ENCODE measurements around the gene MYD88. TPM values are rescaled to one million over a fixed set of nuclear protein-coding genes. Genes with fewer than 3 reads are reported as not detected.

MYD88 gene
- total and polyA plus RNA-seq, 4 donors: 15.4 to 60.3 (median 44.1) TPM

DNA sequence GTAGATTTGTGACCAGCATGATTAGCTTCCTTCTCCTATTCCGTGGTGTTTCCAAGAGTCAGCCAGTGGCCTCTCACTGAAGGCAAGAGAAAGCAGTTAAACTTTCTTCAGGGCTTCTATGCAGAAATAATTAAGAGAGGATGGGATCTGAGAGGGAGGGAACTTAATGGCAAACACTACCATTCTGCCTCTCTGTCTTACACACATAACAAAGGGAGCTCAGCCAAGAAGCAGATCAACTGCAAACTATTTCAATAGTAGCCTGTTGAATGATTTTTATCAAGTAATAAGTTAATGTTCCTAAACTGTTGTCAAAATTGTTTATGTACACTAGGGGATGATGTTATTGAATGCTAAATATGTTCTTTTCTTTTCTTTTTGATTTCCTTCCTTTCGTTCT, 38.7 kb downstream of the MYD88 start:
- DNase-seq (ENCODE audit: low spot score): no peak
- TF ChIP-seq TAF1 (conservative IDR thresholded peaks at IDR 0.05) (no peak), NR2F2 (IDR thresholded peaks at IDR 0.05) (no peak)
- Histone ChIP-seq H3K9me3 (ENCODE audit: control insufficient read depth in 4 of 4, low read length in 3 of 4) (no peaks in the 10 kb centered on the region), H3K9ac (ENCODE audit: low read depth in 1 of 2, low read length in 2 of 2) (no peak overlapping the region), H3K27ac (ENCODE audit: low read depth in 1 of 2, low read length in 2 of 2) (no peak overlapping the region), H3K4me3 (ENCODE audit: low read depth in 1 of 3, low read length in 3 of 3) (no peak overlapping the region), H3K27me3 (ENCODE audit: control insufficient read depth in 4 of 4, insufficient read depth in 4 of 4, low read length in 3 of 4) (no peaks in the 10 kb centered on the region), H3K4me1 (ENCODE audit: control insufficient read depth in 4 of 4, insufficient read depth in 4 of 4, low read length in 3 of 4) (peaks cover 0 to 9% (median 0%) of the 10 kb centered on the region in 4 donors), H3K36me3 (ENCODE audit: control insufficient read depth in 4 of 4, insufficient read depth in 3 of 4, low read depth in 1 of 4, low read length in 3 of 4) (peaks cover 0 to 2% (median 0%) of the 10 kb centered on the region in 4 donors)
- WGBS: 66% methylated on average over 2 of the region's 2 CpGs

DNA sequence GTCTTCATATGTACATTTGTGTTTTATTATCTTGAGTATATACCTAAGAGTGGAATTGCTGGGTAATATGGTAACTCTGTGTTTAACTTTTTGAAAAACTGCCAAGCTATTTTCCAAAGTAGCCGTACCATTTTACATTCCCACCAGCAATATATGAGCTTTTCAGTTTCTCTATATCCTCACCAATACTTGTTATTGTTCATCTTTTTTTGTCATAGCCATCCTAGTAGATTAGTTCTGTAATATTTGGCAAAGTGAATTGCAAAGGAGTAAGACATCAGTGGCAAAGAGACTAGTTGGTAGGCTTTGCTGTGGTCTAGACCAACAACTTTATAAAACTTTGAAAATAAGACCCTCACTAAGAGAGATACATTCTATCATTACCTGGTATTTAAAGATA, 48.3 kb downstream of the MYD88 start:
- H3K27me3 ChIP-seq (ENCODE audit: control insufficient read depth in 4 of 4, insufficient read depth in 4 of 4, low read length in 3 of 4): no peaks in the 10 kb centered on the region
- WGBS: 99% methylated on average over 1 of the region's 1 CpG
- H3K9me3 ChIP-seq (ENCODE audit: control insufficient read depth in 4 of 4, low read length in 3 of 4): no peaks in the 10 kb centered on the region
- TF ChIP-seq EGR1 (IDR thresholded peaks at IDR 0.05; ENCODE audit: low read depth in 2 of 2) (no peak), GABPA (IDR thresholded peaks at IDR 0.05 in 1 of 2, conservative IDR thresholded peaks at IDR 0.05 in 1 of 2) (no peak), FOXA2 (IDR thresholded peaks at IDR 0.05) (no peak), REST (IDR thresholded peaks at IDR 0.05) (no peak), YY1 (IDR thresholded peaks at IDR 0.05) (no peak), HNF4G (IDR thresholded peaks at IDR 0.05) (no peak), HNF4A (conservative IDR thresholded peaks at IDR 0.05) (no peak), NR2F2 (IDR thresholded peaks at IDR 0.05) (no peak), RAD21 (IDR thresholded peaks at IDR 0.05) (no peak), TAF1 (conservative IDR thresholded peaks at IDR 0.05) (no peak), RXRA (IDR thresholded peaks at IDR 0.05) (no peak)
- TF ChIP-seq, protein P1, sequence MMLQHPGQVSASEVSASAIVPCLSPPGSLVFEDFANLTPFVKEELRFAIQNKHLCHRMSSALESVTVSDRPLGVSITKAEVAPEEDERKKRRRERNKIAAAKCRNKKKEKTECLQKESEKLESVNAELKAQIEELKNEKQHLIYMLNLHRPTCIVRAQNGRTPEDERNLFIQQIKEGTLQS (IDR thresholded peaks at IDR 0.05): no peak
- TF ChIP-seq, protein P2, sequence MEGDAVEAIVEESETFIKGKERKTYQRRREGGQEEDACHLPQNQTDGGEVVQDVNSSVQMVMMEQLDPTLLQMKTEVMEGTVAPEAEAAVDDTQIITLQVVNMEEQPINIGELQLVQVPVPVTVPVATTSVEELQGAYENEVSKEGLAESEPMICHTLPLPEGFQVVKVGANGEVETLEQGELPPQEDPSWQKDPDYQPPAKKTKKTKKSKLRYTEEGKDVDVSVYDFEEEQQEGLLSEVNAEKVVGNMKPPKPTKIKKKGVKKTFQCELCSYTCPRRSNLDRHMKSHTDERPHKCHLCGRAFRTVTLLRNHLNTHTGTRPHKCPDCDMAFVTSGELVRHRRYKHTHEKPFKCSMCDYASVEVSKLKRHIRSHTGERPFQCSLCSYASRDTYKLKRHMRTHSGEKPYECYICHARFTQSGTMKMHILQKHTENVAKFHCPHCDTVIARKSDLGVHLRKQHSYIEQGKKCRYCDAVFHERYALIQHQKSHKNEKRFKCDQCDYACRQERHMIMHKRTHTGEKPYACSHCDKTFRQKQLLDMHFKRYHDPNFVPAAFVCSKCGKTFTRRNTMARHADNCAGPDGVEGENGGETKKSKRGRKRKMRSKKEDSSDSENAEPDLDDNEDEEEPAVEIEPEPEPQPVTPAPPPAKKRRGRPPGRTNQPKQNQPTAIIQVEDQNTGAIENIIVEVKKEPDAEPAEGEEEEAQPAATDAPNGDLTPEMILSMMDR (IDR thresholded peaks at IDR 0.05; ENCODE audit: low read depth, low read length, missing input control): no peak
- TF ChIP-seq, protein P3, sequence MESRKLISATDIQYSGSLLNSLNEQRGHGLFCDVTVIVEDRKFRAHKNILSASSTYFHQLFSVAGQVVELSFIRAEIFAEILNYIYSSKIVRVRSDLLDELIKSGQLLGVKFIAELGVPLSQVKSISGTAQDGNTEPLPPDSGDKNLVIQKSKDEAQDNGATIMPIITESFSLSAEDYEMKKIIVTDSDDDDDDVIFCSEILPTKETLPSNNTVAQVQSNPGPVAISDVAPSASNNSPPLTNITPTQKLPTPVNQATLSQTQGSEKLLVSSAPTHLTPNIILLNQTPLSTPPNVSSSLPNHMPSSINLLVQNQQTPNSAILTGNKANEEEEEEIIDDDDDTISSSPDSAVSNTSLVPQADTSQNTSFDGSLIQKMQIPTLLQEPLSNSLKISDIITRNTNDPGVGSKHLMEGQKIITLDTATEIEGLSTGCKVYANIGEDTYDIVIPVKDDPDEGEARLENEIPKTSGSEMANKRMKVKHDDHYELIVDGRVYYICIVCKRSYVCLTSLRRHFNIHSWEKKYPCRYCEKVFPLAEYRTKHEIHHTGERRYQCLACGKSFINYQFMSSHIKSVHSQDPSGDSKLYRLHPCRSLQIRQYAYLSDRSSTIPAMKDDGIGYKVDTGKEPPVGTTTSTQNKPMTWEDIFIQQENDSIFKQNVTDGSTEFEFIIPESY (IDR thresholded peaks at IDR 0.05): no peak
- no peak for DNase-seq (ENCODE audit: low spot score)
- no peak overlapping the region for H3K4me3 ChIP-seq (ENCODE audit: low read depth in 1 of 3, low read length in 3 of 3)
- no peaks in the 10 kb centered on the region for H3K4me1 ChIP-seq (ENCODE audit: control insufficient read depth in 4 of 4, insufficient read depth in 4 of 4, low read length in 3 of 4)
- H3K9ac ChIP-seq (ENCODE audit: low read depth in 1 of 2, low read length in 2 of 2): no peak overlapping the region
- H3K27ac ChIP-seq (ENCODE audit: low read depth in 1 of 2, low read length in 2 of 2): no peak overlapping the region
- H3K36me3 ChIP-seq (ENCODE audit: control insufficient read depth in 4 of 4, insufficient read depth in 3 of 4, low read depth in 1 of 4, low read length in 3 of 4): peaks cover 2 to 9% (median 7%) of the 10 kb centered on the region in 4 donors

All from liver (tissue), 9 donors.